HG02943 (cell line): Measurements from ENCODE around the gene ANAPC13.

ENCODE experiments used
- ATAC-seq: cut with Tn5 transposase; IDR thresholded peaks from one replicate; pipeline ENCODE4 v1.9.1; 2021; ENCODE audit warnings: mild to moderate bottlenecking, low read depth, moderate library complexity; ENCODE audit not compliant: unreplicated experiment

ANAPC13 gene

GRCh38 chr3:134457376-134458074 lies 28.3 kb downstream of the ANAPC13 start:
- ATAC-seq: no peak

GRCh38 chr3:134453631-134454030 lies 32.2 kb downstream of the ANAPC13 start:
- no peak for ATAC-seq

GRCh38 chr3:134449951-134450350 lies 35.8 kb downstream of the ANAPC13 start:
- no peak for ATAC-seq

GRCh38 chr3:134449277-134449676 lies 36.5 kb downstream of the ANAPC13 start:
- no peak for ATAC-seq

GRCh38 chr3:134448664-134449063 lies 37.1 kb downstream of the ANAPC13 start:
- ATAC-seq: no peak

GRCh38 chr3:134447351-134447750 lies 38.4 kb downstream of the ANAPC13 start:
- ATAC-seq: no peak

GRCh38 chr3:134446800-134447199 lies 39.0 kb downstream of the ANAPC13 start:
- ATAC-seq: no peak

- no peak for ATAC-seq
Observed at GRCh38 chr3:134445636-134446035, 40.1 kb downstream of the ANAPC13 start.

GRCh38 chr3:134445095-134445494 lies 40.7 kb downstream of the ANAPC13 start:
- no peak for ATAC-seq

GRCh38 chr3:134441821-134442220 lies 44.0 kb downstream of the ANAPC13 start:
- no peak for ATAC-seq

GRCh38 chr3:134441321-134441720 lies 44.5 kb downstream of the ANAPC13 start:
- ATAC-seq: no peak

GRCh38 chr3:134437211-134437752 lies 48.5 kb downstream of the ANAPC13 start:
- ATAC-seq: no peak

- no peak for ATAC-seq
Observed at GRCh38 chr3:134432236-134432635, 53.5 kb downstream of the ANAPC13 start.

GRCh38 chr3:134430950-134431445 lies 54.8 kb downstream of the ANAPC13 start:
- ATAC-seq: peak; percentile 54

- no peak for ATAC-seq
Observed at GRCh38 chr3:134430174-134430573, 55.6 kb downstream of the ANAPC13 start.

GRCh38 chr3:134428401-134428800 lies 57.4 kb downstream of the ANAPC13 start:
- ATAC-seq: no peak
